Measurements from ENCODE around the gene IL17RC.
A peak's percentile ranks its signal among the peaks of the same experiment; 100 is the strongest.

DNA sequence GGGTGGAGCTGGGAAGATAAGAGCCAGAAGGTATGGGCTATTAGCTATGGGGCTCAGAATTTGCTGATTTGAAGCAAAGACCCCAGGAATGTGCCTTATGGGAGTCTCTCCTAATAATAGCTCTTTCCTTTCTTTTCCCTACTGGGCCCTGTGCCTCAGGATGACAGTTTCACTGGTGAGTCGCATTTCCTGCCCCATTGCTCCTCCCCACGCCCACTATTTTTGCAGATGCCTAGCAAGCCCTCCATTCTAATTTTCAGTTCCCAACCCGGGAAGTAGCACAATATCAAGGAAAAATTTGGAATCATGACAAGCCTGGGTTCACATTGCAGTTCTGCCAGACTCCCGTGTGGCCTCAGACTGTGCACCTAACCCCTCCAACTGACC is 13.7 kb upstream of the IL17RC start:
- TF ChIP-seq, protein P1, sequence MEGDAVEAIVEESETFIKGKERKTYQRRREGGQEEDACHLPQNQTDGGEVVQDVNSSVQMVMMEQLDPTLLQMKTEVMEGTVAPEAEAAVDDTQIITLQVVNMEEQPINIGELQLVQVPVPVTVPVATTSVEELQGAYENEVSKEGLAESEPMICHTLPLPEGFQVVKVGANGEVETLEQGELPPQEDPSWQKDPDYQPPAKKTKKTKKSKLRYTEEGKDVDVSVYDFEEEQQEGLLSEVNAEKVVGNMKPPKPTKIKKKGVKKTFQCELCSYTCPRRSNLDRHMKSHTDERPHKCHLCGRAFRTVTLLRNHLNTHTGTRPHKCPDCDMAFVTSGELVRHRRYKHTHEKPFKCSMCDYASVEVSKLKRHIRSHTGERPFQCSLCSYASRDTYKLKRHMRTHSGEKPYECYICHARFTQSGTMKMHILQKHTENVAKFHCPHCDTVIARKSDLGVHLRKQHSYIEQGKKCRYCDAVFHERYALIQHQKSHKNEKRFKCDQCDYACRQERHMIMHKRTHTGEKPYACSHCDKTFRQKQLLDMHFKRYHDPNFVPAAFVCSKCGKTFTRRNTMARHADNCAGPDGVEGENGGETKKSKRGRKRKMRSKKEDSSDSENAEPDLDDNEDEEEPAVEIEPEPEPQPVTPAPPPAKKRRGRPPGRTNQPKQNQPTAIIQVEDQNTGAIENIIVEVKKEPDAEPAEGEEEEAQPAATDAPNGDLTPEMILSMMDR (IDR thresholded peaks at IDR 0.05 in 2 of 3, conservative IDR thresholded peaks at IDR 0.05 in 1 of 3; ENCODE audit: borderline replicate concordance in 1 of 3, insufficient read depth in 1 of 3, low read depth in 2 of 3, low read length in 2 of 3), result no peak
- TF ChIP-seq YY1 (IDR thresholded peaks at IDR 0.05; ENCODE audit: extremely low read depth, insufficient replicate concordance, low read depth, low read length), result no peak
- TF ChIP-seq POLR2A (IDR thresholded peaks at IDR 0.05; ENCODE audit: borderline replicate concordance, extremely low read depth, insufficient read depth, insufficient read length), result no peak
- TF ChIP-seq POLR2AphosphoS5 (IDR thresholded peaks at IDR 0.05; ENCODE audit: low read depth, low read length), result no peak
- TF ChIP-seq EZH2phosphoT487 (IDR thresholded peaks at IDR 0.05; ENCODE audit: borderline replicate concordance), result no peak
- TF ChIP-seq ELF1 (IDR thresholded peaks at IDR 0.05; ENCODE audit: borderline replicate concordance, low read depth), result no peak
- no peak for TF ChIP-seq TCF7L2 (IDR thresholded peaks at IDR 0.05; ENCODE audit: borderline replicate concordance, extremely low read depth, insufficient read depth, insufficient read length)
- TF ChIP-seq EZH2 (IDR thresholded peaks at IDR 0.05), result no peak
- TF ChIP-seq EGR1 (IDR thresholded peaks at IDR 0.05; ENCODE audit: low read depth), result peak; percentile 34; the same call in 1 of the 2 replicates
- no peak for TF ChIP-seq CEBPB (IDR thresholded peaks at IDR 0.05; ENCODE audit: low read depth)
- TF ChIP-seq, protein P2, sequence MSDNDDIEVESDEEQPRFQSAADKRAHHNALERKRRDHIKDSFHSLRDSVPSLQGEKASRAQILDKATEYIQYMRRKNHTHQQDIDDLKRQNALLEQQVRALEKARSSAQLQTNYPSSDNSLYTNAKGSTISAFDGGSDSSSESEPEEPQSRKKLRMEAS (IDR thresholded peaks at IDR 0.05), result no peak
- TF ChIP-seq, protein P3, sequence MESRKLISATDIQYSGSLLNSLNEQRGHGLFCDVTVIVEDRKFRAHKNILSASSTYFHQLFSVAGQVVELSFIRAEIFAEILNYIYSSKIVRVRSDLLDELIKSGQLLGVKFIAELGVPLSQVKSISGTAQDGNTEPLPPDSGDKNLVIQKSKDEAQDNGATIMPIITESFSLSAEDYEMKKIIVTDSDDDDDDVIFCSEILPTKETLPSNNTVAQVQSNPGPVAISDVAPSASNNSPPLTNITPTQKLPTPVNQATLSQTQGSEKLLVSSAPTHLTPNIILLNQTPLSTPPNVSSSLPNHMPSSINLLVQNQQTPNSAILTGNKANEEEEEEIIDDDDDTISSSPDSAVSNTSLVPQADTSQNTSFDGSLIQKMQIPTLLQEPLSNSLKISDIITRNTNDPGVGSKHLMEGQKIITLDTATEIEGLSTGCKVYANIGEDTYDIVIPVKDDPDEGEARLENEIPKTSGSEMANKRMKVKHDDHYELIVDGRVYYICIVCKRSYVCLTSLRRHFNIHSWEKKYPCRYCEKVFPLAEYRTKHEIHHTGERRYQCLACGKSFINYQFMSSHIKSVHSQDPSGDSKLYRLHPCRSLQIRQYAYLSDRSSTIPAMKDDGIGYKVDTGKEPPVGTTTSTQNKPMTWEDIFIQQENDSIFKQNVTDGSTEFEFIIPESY (IDR thresholded peaks at IDR 0.05; ENCODE audit: extremely low read depth, insufficient replicate concordance, low read length), result no peak
